GM18519 (cell line): Measurements from ENCODE around the gene ADAMTS16.

ENCODE experiments used
- ATAC-seq: cut with Tn5 transposase; IDR thresholded peaks from one replicate; pipeline ENCODE4 v1.9.1; 2021; ENCODE audit warnings: mild to moderate bottlenecking, moderate library complexity; ENCODE audit not compliant: unreplicated experiment, low FRiP score

Gene ADAMTS16

DNA sequence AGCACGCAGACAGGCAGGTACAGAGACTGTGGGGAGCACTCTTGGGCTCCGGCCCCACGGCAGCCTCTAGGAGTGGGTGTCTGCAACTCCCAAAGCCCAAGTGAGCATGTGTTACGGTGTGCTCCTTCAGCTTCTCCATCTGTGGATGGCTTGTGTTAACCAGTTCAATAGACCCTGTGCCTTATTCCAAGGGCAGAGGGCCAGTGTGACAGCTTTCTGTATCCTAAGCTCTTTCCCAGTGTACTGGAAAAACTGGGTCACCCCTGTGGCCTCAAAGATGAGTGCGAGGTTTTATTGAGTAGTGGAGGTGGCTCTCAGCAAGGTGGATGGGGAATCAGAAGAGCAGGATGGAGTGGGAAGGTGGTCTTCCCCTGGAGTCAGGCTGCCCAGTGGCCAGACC, 78.3 kb downstream of the ADAMTS16 start:
- ATAC-seq, result no peak

DNA sequence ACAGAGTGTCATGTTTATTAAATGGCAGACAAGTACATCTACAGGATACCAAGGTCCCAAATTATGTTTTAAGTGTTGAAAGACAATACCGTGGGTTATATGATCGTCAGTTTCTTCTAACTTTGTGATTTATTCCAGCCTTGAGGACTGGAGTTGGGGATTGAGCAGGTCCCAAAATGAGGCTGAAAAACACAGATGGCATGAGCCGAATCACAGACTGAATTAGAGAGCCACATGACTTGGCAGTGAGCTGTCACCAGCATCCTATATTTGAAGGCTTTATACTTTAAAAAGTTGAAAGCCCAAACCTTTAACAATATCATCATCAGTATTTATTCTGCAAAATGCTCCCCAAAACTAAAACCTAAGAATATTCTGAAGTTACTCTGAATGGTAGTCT, 79.4 kb downstream of the ADAMTS16 start:
- ATAC-seq, result no peak

DNA sequence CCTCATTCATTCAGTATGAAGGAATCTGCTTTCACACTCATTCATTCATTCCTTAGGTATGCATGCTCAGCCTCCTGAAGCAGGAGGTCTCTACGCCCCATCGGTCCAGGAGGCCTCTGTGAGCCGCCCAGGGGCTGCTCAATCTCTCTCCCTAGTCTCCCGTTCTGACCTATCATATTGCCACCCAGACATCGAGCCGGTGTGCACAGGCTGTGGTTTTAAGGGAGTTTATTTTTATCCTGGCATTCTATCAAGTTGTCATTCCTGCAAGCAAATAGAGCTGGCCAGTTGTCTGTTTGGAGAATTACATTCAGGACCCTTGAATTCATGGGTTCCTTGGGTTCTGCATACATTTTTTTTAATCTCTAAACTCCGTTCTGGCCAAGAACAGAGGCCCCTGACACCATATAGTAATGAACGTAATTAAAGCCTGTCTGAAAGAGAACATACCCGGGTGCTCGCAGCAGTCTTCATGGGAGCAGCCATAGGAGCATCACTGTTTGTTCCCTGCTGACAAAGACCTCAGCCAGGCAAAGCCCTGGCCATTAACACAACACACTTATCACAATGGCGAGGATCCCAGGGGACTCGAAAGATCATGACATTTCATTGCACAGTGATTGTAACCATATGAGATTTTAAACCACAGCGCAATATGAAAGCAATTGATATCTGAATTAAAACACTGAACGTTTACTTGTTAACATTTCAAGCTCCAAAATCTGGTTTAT, 80.9 kb downstream of the ADAMTS16 start:
- no peak for ATAC-seq

DNA sequence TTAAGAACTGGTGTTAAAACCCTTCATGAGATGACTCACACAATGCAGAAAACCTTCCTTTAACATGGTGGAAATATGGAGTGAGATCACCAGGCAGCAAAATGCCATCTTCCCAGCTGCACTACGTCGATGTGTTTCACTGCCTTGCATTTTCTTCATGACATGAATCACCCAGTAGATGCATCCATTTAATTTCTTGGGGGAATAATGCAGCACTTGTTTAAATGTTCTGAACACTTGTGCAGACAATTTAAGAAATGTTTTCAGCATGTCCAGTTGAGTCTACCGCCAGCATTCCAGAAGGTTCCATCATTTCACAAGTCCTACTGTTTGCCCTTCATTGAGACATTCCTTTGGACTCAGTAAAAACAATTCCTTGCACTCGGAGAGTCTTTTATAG, 81.6 kb downstream of the ADAMTS16 start:
- ATAC-seq, result no peak

DNA sequence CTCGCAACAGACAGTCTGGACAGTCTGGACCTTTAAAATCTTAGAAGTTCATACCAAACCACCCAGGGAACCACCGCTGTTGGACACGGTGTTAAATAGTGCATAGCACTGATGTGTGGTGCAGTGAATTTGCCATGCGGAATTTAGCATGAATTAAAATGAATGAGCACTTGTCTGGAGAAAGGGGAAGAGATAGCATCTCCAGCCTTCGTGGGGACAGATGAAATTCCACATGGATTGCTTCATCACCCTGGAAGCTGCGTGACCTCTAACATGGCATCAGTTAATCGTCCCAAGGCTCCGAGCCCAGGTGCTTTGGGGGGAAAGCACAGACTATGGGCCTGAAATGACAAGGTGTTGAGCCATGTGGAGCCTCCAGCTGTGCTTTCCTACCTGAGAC, 91.4 kb downstream of the ADAMTS16 start:
- ATAC-seq, result no peak

DNA sequence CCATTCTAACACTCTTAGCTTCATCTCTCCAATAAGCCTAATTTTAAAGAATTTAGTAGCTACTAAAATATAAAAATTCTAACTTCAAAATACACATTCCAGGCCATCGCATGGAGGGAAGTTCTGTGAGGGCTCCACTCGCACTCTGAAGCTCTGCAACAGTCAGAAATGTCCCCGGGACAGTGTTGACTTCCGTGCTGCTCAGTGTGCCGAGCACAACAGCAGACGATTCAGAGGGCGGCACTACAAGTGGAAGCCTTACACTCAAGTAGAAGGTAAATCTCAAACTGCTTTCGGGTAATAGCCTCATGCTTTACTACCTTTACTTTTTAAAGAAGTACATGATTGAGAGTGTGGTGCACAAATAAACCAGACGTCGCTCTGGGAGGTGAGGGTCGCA, 94.8 kb downstream of the ADAMTS16 start:
- ATAC-seq, result no peak

DNA sequence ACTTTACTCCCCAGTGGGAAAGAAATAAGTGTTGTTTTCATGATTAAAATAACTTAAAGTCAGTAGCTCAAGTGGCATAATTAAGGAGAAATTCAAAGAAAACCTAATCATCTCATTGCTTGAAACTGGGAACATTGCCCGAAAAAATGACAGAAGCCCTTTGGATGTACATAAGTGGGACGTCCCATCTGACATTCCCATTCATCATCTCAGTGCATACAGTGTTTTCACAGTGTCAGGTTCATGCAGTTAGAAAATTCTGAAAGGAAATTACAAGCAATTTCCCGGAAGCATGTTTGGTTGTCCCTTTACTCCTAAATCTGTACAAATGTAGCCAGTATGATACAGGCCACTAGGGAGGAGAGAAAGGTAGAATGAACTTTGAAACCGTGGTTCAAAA, 95.6 kb downstream of the ADAMTS16 start:
- no peak for ATAC-seq

DNA sequence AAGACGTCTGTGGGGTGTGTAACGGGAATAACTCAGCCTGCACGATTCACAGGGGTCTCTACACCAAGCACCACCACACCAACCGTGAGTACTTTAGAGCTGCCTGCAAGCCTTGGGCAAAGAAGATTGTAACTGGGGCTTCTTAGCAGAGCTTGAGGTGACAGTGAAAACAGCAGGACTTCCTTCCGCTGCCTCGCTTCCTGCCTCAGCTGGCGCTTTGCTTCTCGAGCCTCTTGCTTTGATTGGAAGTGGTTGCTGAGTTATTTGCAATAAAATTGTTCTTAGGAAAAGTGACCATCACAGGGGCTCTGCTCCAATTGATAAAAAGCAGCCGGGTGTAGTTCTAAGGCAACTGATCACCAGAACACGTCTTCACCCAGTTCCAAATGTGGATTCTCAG, 99.1 kb downstream of the ADAMTS16 start:
- no peak for ATAC-seq

DNA sequence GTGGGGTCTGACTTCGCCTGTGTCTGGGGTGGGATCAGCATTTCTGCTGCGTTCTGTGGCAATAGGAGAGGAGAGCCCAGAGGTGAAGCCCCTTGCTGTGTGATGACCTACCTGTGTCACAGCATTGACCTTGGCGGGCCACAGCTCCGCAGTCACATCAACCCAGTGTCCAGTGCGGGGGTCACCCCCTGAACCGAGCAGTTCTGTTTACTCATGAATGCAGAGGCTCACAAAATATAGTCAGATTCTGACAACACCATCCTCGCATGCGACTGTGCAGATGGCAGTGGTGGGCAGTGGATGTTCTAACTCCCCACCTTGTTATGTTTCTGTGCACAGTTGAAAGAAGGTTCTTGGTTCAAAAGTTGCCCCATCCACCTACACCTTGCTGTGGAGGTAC, 100.1 kb downstream of the ADAMTS16 start:
- ATAC-seq, result no peak

DNA sequence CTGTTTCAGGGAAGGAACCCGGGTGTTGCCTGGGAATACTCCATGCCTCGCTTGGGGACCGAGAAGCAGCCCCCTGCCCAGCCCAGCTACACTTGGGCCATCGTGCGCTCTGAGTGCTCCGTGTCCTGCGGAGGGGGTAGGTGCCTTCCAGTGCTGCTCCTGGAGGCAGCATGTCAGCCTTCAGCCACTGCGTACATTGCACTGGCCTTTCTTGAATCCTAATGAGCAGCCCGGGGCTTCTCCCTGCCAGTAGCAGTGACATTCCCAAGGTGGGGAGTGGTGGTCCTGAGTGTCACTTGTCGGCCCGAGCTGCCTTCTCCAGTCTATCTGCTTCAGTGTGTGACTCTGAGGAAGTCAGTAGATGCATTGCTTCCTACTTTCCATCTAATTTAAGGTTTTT, 101.9 kb downstream of the ADAMTS16 start:
- ATAC-seq, result no peak

DNA sequence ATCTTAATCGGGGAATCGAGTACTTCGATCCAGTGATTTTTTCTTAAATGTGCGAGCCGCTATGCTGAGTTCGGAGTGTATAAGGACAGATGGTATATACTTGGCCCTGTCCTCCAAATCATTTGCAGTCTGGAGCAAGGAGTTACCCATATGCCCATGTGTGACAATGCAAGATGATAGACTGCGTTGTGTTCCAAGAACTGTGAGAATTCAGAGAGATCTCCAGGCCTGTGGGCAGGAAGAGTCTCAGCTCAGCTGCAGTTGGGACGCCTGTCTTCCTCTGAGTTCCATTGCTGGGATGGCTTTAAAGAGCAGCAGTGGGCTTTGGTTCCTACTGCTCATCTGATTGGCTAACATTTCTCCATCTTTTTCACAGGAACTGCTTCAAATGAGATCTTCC, 106.6 kb downstream of the ADAMTS16 start:
- no peak for ATAC-seq

DNA sequence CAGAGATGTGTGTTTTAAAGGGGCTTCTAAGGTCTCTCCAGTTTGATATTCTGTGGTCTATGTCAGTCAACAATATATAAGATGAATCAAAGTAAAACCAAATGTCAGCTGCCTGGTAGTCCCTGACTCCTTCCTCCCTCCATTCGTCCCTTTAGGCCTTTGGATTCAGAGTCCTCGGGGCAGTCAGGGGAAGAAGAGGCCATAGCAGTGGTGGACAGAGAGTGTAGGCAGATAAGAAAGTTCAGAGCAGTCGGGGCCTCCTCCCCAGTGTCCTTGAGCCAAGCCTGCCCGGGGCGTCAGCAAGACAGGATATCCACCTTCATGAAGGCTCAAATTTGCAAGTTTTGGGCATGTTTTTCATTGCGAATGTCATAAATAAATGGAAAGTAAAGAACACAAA, 110.6 kb downstream of the ADAMTS16 start:
- ATAC-seq, result no peak

DNA sequence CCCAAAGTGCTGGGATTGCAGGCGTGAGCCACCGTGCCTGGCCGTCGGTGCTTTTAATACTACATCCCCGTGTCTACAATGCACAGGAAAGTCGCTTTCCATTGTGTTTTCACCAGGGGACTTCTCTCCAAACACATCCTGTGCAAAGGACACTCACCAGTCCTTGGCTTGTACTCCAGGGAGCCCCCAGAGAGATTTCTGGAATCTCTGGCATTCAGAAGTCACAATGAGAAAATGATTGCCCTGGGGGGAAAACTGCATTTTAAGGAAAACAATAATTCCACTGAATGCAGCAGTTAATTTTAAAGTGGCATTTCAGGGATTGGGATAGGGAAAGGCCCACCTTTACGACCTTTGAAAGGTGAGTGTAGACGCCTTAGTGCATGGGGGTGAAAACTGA, 112.0 kb downstream of the ADAMTS16 start:
- no peak for ATAC-seq

DNA sequence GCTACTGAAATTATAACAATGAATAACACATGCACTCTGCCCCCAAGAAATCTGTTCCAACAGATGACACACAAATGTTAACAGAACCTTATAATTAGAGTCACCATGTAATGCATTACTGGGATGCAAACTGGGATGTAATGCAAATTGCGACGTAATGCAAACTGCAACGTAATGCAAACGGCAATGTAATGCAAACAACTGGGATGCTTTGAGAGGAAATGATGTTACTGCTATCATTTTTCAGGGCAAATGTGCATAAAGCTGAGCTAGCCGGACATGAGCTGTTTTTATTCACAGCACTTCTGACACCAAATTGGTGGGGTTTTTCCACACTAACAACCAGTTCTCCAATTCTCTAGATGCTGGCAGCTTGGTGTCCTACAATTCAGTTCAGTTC, 117.2 kb downstream of the ADAMTS16 start:
- no peak for ATAC-seq

DNA sequence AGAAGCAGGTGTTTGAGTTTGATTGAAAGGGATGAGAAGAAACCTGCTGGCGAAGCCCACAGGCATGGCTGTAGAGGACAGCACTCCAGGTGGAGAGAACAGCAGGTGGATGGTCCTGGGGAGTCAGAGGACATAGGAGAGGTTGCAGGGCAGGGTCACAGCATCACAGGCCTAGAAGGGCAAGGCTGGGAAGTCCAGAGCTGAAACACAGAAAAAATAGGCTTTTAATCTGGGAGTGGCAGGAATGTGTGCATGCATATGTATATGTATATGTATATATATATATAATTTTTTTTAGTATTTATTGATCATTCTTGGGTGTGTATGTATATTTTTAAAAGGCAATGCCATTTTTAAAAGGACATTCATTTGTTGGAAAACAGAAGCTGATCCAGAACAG, 118.4 kb downstream of the ADAMTS16 start:
- ATAC-seq, result no peak

DNA sequence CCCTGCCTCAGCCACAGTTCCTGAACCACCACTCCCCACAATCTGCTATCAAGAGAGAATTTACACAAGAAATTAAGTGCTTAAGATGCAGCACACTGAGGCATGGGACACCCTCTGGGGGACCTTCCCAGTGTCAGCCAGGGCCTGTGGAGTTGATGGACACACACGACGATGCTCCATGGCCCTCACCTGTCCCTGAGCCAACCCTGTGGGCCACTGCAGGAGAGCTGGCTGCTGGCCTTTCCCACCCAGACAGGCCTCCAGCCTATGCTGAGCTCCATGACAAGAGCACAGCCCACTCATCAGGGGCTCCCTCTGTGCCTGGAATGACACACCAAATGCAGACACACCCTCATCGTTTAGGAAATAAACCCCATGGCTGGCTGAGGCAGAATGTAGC, 124.6 kb downstream of the ADAMTS16 start:
- no peak for ATAC-seq

DNA sequence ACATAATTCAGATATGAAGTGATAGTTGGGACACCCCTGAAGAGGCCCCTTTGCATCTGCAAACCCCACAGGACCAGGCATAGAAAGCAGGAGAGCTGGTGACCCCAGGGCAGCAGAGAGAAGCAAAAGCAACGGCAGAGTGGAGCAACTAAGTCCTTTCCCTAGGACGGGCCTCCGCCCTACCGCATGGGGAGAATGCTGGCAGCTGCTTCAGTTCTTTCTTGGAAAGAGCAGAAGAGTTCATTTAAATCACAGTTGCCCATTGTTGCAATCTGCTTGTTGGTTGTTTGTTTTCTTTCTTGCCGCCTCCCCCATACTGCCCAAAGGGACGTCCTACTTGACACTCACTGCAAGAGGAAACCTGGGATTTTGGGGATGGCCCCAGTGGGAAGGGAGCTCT, 126.2 kb downstream of the ADAMTS16 start:
- ATAC-seq, result no peak

DNA sequence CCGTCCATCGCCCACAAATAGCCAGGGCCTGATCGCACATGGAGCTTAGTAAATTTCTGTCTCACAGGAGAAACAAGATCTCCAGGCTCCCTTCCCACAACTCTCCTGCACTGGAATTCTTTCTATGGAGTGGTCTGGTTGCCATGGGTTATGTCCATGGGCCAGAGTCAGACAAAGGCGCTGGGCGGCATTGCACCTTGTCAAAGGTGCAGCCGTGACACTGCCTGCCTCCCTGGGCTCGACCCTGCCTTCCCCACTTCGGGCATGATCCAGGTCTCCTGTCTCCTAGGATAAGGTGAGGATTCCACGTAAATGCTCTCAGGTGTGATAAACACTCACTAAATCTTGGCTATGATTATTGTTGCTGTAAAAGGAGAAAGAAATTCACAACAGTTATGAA, 130.0 kb downstream of the ADAMTS16 start:
- no peak for ATAC-seq

DNA sequence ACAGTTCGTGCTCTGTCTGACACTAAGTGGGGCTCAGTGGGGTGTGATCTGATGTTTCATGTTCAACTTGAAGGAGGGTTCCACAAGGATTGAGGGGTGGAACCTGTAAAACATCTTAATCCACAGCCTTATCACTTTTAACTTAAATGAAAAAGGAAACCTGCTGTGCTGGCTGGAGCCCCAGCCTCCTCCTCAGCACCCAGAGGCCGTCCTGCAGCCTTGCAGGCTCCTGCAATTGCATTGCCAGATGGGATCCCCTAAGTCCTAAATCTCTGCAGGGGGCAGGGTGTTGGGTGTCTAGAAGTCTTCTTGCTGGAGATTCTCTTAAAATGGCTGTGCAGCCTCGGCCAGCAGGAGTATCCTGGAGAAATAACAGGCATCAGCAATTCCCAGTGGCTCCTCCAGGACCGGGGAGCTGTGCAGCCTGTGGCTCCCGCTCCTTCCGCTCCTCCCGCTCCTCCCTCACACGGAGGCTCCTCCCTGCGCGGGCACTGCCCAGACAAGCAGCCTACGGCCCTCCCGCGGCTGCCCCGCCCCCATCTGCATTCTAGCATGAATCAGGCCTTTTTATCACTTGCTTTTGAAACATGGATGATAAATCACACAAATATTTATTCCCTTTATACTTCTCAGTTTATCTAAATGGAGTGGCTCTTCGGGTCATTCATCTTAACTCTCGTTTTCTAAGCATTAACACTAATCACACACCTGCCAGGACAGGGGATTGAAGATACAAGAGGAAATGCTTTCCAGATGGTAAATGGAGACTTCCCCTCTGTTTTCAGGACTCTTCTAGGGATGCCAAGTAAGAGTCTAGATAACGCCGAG, 131.0 kb downstream of the ADAMTS16 start:
- no peak for ATAC-seq

DNA sequence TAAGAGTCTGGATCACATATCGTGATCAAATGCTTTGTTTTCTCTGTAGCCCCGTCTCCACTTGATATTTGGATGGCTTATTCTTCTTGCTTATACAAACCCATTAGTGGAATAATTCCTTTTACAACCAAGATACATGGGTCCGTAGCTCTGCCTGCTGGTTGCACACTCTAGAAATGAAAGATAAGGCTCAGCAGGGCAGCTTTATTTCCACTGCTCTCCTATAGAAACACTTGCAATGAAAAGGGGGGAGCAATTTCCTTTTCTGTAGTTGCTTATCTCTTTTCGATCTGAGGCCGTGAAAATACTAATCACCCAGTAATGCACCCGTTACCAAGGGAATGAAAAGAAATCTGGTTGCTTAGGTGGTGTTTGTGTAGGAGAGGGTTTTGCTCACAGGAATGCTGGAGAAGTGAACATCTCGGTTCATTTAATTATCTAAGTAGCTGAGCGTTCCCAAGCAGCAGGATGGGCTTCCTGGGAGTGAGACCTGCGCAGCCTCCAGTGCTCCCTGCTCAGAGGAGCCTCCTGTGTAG, 131.7 kb downstream of the ADAMTS16 start:
- ATAC-seq, result no peak

DNA sequence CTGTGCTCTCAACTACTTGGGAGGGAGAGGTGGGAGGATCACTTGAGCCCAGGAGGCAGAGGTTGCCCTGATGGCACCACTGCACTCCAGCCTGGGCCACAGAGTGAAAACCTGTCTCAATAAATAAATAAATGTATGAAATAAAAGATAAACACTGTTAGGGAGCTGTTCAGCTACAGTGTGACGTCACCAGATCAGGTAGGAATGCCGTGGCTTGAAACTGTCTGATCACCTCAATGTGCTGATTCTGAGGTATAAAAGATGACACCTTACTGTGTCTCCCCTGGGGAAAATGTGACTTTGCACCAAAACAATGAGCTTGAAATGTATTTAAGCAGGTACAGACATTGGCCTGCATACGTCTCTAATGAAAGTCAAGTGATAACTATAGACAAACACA, 133.3 kb downstream of the ADAMTS16 start:
- no peak for ATAC-seq

DNA sequence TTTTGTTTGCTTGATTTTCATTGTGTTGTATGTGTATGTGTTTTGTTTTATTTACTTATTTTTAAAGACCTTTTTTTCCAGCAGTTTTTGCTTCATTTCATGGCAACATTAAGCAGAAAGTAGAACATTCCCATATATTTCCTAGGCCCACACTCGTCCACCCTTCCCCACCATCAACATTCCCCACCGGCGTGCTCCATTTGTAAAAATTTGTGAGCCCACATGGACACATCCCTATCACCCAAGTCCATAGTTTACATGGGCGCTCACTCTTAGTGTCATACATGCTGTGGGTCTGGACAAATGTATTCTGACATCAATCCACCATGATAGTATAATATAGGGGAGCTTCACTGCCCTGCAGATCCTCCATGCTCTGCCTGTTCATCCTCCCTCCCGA, 133.8 kb downstream of the ADAMTS16 start:
- ATAC-seq, result no peak
